ENCODE measurements around the gene PNCK.

The PNCK gene

DNA sequence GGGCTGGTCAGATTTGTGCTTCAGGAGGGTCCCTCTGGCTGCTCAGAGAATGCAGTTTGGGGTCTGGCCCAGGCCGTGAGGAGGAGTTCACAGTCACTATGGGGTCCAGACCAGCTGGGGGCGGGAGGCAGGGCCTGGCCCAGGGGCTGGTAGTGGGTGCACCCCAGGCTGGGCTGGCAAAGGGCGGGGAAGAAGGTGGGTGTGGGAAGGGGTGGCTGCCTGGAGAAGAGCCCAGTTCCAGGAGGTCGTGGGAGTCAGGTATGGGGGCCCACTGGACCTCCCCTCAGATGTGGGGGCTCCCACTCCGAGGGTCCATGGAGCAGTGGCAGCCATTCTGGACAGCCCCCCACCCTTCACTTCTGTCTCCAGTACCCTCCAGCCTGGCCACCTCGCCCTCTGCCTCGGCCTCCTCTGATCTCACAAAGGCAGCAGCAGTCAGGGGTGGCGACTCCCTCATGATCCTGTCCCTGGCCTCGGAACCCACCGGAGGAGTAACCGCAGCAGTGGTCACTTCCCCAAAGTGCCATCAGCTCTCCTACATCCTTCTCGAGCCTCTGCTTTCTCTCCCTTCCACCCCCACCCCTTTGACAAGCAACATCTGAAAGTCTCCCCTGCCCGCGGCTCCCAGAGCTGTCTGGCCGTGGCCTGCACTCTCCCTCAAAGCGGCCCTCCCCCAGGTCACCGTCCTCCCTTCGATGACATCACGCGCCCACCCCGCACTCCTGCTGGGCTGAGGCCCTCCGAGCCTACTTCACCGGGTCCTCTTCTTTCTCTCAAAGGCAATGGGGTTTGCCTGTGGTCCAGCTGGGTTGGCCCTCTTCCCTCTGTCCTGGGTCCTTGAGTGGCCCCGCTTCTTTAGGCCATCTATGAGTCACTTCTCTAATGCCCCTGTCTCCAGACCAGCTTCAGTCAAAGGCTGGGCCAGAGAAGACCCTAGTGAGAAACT lies 12.4 kb upstream of the PNCK start:
- no peak for ATAC-seq
- TF ChIP-seq, protein P1, sequence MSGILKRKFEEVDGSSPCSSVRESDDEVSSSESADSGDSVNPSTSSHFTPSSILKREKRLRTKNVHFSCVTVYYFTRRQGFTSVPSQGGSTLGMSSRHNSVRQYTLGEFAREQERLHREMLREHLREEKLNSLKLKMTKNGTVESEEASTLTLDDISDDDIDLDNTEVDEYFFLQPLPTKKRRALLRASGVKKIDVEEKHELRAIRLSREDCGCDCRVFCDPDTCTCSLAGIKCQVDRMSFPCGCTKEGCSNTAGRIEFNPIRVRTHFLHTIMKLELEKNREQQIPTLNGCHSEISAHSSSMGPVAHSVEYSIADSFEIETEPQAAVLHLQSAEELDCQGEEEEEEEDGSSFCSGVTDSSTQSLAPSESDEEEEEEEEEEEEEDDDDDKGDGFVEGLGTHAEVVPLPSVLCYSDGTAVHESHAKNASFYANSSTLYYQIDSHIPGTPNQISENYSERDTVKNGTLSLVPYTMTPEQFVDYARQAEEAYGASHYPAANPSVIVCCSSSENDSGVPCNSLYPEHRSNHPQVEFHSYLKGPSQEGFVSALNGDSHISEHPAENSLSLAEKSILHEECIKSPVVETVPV (CRISPR knock-in tag; IDR thresholded peaks at IDR 0.05): no peak
- no peak for TF ChIP-seq CSDC2 (CRISPR knock-in tag; IDR thresholded peaks at IDR 0.05)
- TF ChIP-seq ZNF70 (CRISPR knock-in tag; IDR thresholded peaks at IDR 0.05): no peak
- no peak for TF ChIP-seq RARB (CRISPR knock-in tag; IDR thresholded peaks at IDR 0.05)
- no peak for TF ChIP-seq ESRRG (CRISPR knock-in tag; IDR thresholded peaks at IDR 0.05)
- no peak for TF ChIP-seq PATZ1 (CRISPR knock-in tag; IDR thresholded peaks at IDR 0.05; ENCODE audit: borderline replicate concordance)
- no peak for TF ChIP-seq TCF4 (CRISPR knock-in tag; IDR thresholded peaks at IDR 0.05; ENCODE audit: borderline replicate concordance)
- no peak for TF ChIP-seq ZNF8 (CRISPR knock-in tag; IDR thresholded peaks at IDR 0.05)
- TF ChIP-seq ARNTL (CRISPR knock-in tag; IDR thresholded peaks at IDR 0.05; ENCODE audit: borderline replicate concordance, low read depth): no peak
- TF ChIP-seq BACH2 (CRISPR knock-in tag; IDR thresholded peaks at IDR 0.05; ENCODE audit: borderline replicate concordance): no peak
- TF ChIP-seq, protein P2, sequence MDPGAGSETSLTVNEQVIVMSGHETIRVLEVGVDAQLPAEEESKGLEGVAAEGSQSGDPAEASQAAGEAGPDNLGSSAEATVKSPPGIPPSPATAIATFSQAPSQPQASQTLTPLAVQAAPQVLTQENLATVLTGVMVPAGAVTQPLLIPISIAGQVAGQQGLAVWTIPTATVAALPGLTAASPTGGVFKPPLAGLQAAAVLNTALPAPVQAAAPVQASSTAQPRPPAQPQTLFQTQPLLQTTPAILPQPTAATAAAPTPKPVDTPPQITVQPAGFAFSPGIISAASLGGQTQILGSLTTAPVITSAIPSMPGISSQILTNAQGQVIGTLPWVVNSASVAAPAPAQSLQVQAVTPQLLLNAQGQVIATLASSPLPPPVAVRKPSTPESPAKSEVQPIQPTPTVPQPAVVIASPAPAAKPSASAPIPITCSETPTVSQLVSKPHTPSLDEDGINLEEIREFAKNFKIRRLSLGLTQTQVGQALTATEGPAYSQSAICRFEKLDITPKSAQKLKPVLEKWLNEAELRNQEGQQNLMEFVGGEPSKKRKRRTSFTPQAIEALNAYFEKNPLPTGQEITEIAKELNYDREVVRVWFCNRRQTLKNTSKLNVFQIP (CRISPR knock-in tag; IDR thresholded peaks at IDR 0.05; ENCODE audit: borderline replicate concordance, low read depth): no peak
- no peak for TF ChIP-seq ZFP30 (CRISPR knock-in tag; IDR thresholded peaks at IDR 0.05)
- TF ChIP-seq TSHZ2 (CRISPR knock-in tag; IDR thresholded peaks at IDR 0.05): no peak

DNA sequence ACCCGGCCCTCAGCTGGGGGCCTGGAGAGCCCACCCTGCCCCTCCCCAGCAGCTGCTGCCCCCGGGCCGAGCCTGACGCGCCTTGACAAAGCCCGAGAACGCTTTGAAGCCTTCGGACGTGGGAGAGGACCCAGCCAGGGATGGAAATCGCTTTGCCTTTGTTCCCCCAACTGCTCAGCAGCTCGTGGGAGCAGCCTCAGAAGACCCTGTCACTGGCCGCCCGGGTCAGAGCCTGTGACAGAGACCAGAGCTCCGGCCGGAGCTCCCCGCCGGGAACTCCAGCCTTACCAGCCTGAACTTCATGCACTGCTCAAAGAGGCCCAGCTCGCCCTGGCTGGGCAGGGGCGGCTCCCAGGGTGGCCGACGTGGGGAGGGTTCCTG lies 11.5 kb upstream of the PNCK start:
- no peak for ATAC-seq
- TF ChIP-seq, protein P3, sequence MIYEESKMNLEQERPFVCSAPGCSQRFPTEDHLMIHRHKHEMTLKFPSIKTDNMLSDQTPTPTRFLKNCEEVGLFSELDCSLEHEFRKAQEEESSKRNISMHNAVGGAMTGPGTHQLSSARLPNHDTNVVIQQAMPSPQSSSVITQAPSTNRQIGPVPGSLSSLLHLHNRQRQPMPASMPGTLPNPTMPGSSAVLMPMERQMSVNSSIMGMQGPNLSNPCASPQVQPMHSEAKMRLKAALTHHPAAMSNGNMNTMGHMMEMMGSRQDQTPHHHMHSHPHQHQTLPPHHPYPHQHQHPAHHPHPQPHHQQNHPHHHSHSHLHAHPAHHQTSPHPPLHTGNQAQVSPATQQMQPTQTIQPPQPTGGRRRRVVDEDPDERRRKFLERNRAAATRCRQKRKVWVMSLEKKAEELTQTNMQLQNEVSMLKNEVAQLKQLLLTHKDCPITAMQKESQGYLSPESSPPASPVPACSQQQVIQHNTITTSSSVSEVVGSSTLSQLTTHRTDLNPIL (CRISPR knock-in tag; IDR thresholded peaks at IDR 0.05; ENCODE audit: low read depth): no peak
- TF ChIP-seq GLIS3 (CRISPR knock-in tag; IDR thresholded peaks at IDR 0.05) (no peak), ZNF8 (CRISPR knock-in tag; IDR thresholded peaks at IDR 0.05) (no peak), TCF4 (CRISPR knock-in tag; IDR thresholded peaks at IDR 0.05; ENCODE audit: borderline replicate concordance) (no peak), BACH2 (CRISPR knock-in tag; IDR thresholded peaks at IDR 0.05; ENCODE audit: borderline replicate concordance) (no peak), ESRRG (CRISPR knock-in tag; IDR thresholded peaks at IDR 0.05) (no peak), ZNF70 (CRISPR knock-in tag; IDR thresholded peaks at IDR 0.05) (no peak), CSDC2 (CRISPR knock-in tag; IDR thresholded peaks at IDR 0.05) (no peak), PPARA (CRISPR knock-in tag; IDR thresholded peaks at IDR 0.05; ENCODE audit: borderline replicate concordance) (no peak), ARNTL (CRISPR knock-in tag; IDR thresholded peaks at IDR 0.05; ENCODE audit: borderline replicate concordance, low read depth) (no peak), ZFP30 (CRISPR knock-in tag; IDR thresholded peaks at IDR 0.05) (no peak)
- TF ChIP-seq, protein P2 (CRISPR knock-in tag; IDR thresholded peaks at IDR 0.05; ENCODE audit: borderline replicate concordance, low read depth): no peak
- TF ChIP-seq, protein P1 (CRISPR knock-in tag; IDR thresholded peaks at IDR 0.05): no peak
